PFSK-1 (cell line): ENCODE measurements around the gene UNC93A.

Experiments
- FOXP2 ChIP-seq: optimal IDR thresholded peaks from 2 replicates; pipeline ENCODE3; 2011; ENCODE audit warnings: borderline replicate concordance, control low read depth, inconsistent platforms; ENCODE audit not compliant: insufficient read depth; ENCODE audit errors: extremely low read length, extremely low read depth
- POLR2AphosphoS5 ChIP-seq: IDR thresholded peaks from 2 replicates; pipeline ENCODE4 v1.6.1; 2012; ENCODE audit warnings: low read depth, mild to moderate bottlenecking, control low read depth, low read length, moderate library complexity
- REST ChIP-seq, 2 experiments: IDR thresholded peaks; 2 replicates each; pipeline versions ENCODE4 v1.6.1 to v1.8.0; 2011 to 2012; ENCODE audit warnings: low read depth in 2 of 2, low read length in 2 of 2, control low read depth in 1 of 2, inconsistent platforms in 1 of 2, mild to moderate bottlenecking in 1 of 2, moderate library complexity in 1 of 2; ENCODE audit not compliant: insufficient read depth in 1 of 2
- SIN3A ChIP-seq: IDR thresholded peaks from 2 replicates; pipeline ENCODE4 v1.6.1; 2012; ENCODE audit warnings: mild to moderate bottlenecking, low read length, moderate library complexity, borderline replicate concordance; ENCODE audit not compliant: insufficient read depth
- TAF1 ChIP-seq: IDR thresholded peaks from 2 replicates; pipeline ENCODE4 v1.6.1; 2012; ENCODE audit warnings: low read length, control low read depth, borderline replicate concordance; ENCODE audit not compliant: insufficient read depth

- TF ChIP-seq REST (IDR thresholded peaks at IDR 0.05; ENCODE audit: insufficient read depth in 1 of 2, low read depth in 2 of 2, low read length in 2 of 2) (no peak), POLR2AphosphoS5 (no peak), TAF1 (no peak), SIN3A (no peak), FOXP2 (no peak)
These were observed 8.9 kb upstream of the UNC93A start for GRCh38 chr6:167282165-167282564.
